H54 (cell line): ENCODE measurements around the gene AHI1.
"Not testable (repeated sequence)": the region's sequence is repeated elsewhere in the genome, so short reads cannot be mapped to it uniquely, and the experiment has no call there.

Source experiments
- DNase-seq: peaks from one replicate; pipeline ENCODE4 v3.0.0; 2011; ENCODE audit warnings: low spot score, mixed read lengths; ENCODE audit not compliant: insufficient read length
- FAIRE-seq: peaks from 3 replicates; lab custom pipeline; 2011; peaks lifted over from hg19 to GRCh38; lab: Jason Lieb, UNC
- POLR2A ChIP-seq: IDR thresholded peaks from 2 replicates; pipeline ENCODE4 v1.6.1; 2011; ENCODE audit warnings: low read depth, mild to moderate bottlenecking, low read length

AHI1 gene

DNA sequence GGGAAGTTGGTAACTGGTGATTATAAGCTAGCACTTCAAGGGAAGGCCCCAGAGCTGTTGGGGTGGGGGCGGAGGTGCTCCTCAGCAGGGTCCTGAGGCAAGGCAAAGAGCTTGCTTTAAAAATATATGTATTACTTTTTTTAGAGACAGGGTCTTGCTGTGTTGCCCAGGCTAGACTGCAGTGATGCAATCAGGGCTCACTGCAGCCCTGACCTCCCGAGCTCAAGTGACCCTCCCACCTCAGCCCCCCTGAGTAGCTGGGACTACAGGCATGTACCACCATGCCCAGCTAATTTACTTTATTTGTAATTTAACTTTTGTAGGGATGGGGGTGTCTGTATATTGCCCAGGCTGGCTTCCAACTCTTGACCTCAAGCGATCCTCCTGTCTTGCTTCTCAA lies 229.3 kb downstream of the AHI1 start:
- FAIRE-seq, result no peak
- no peak for TF ChIP-seq POLR2A
- no peak for DNase-seq

DNA sequence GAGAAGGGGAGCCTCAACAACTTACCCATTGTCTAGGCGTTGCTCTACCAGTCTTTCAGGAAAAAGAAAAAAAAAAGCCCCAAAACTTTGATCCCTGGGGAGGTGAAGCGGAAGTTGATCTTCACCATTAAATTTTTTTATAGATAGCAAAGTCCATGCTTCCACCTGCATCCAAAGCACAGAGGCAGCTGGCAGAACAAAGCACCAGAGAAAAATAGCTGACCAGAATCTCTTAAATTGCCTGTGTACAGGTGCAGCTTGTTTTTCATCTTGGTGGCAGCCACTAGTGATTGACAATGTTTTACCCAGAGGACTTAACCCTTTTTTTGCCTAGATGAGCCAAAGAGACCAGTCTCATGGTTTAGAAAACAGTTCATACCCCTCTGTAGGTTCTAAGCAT lies 230.5 kb downstream of the AHI1 start:
- FAIRE-seq, result no peak
- no peak for DNase-seq
- no peak for TF ChIP-seq POLR2A

DNA sequence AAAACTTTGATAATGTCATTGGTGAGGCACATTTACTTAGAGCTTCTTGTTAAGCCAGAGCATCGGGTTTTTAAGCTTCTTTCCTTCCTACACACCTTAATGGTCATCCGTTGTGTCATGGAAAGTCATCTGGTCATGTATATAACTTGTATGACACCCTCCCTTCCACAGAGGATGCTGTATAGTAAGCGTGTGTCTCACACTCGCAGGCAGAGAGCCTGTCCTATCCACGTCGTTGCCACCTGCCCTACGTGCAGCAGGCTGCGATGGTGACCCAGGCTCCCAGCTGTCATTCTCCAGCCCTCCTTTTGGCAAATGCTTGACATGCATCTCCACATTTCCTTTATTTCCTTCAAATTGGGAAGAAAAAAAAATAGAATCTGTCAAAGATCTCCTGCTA lies 230.9 kb downstream of the AHI1 start:
- no peak for FAIRE-seq
- no peak for TF ChIP-seq POLR2A
- no peak for DNase-seq

DNA sequence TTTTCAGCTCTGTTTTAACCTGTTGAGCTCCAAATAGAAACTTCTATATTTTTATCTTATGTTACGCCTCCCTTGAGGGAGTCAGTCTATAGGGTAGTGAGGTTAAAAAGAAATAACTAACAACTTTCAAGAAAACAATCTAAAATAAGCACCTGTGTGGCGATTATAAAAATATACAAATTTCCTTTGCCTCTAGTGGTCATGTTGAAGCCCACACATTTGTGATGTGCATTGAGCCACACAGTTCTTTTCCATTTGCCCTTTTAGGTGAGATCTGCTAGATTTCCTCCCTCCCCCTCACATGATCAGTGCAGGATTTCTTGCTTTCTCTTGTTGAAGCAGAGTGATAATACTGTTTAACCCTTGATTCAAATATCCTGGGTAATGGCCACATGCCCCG lies 232.3 kb downstream of the AHI1 start:
- DNase-seq, result no peak
- no peak for TF ChIP-seq POLR2A
- no peak for FAIRE-seq

DNA sequence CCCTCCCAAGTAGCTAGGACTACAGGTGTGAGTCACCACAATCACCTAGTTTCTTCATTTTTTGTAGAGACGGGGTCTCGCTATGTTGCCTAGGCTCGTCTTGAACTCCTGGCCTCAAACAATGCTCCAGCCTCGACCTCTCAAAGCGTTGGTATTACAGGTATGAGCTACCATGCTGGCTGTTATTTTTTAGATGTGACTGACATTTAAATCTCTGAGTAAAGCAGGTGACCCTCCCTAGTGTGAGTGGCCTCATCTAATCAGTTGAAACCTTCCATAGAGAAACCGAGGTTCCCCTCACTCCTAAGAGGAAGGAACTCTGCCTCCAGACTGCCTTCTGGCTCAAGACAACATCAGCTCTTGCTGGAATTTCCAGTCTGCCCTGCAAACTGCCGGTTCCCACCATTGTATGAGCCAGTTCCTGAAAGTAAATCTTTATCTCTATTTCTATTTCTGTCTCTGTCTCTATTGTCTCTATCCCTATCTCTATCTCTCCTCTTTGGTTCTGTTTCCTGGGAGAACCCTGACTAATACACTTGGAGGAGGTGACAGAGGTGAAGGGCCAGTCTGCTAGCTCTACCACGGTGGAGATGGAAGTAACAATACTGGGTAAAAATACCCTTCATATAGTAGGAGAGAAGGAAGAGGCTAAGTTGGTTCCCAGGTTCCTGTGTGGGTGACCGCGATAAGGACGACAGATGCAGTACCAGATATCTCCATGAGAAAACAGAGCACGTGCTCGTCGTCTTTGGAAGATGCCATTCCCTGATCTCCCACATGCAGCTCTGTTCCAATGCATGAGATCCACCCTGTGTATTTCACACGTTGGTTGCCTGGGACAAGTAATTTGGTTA lies 235.4 kb downstream of the AHI1 start:
- TF ChIP-seq POLR2A, result no peak
- FAIRE-seq (no peak), DNase-seq (no peak)

DNA sequence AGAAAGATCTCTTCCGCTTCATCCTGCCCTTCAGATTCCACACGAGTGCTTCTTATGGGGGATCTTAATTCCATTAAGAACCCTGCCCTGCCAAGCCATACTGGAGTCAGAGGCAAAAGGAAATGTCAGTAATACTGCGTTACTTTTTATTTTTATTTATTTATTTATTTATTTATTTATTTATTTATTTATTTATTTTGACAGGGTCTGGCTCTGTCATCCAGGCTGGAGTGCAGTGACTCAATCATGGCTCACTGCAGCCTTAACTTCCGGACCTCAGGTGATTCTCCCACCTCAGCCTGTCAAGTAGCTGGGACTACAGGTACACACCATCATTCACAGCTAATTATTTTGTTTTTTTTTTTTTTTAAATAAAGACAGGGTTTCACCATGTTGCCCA lies 236.9 kb downstream of the AHI1 start:
- no peak for FAIRE-seq
- no peak for DNase-seq
- TF ChIP-seq POLR2A, result no peak

DNA sequence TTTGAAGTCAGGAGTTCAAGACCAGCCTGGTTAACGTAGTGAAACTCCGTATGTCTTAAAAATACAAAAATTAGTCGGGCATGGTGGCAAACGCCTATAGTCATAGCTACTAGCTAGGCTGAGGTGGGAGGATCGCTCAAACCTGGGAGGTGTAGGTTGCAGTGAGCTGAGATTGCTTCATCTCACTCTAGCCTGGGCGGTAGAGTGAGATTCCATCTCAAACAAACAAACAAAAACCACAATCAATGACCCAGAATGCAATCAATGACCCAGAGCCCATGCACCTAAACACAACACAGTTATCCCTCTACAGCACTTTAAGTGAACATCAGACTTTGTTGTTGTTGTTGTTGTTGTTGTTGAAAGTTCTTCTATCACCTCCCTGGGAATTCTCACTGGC lies 238.6 kb downstream of the AHI1 start:
- TF ChIP-seq POLR2A, result no peak
- no peak for DNase-seq
- FAIRE-seq, result no peak

DNA sequence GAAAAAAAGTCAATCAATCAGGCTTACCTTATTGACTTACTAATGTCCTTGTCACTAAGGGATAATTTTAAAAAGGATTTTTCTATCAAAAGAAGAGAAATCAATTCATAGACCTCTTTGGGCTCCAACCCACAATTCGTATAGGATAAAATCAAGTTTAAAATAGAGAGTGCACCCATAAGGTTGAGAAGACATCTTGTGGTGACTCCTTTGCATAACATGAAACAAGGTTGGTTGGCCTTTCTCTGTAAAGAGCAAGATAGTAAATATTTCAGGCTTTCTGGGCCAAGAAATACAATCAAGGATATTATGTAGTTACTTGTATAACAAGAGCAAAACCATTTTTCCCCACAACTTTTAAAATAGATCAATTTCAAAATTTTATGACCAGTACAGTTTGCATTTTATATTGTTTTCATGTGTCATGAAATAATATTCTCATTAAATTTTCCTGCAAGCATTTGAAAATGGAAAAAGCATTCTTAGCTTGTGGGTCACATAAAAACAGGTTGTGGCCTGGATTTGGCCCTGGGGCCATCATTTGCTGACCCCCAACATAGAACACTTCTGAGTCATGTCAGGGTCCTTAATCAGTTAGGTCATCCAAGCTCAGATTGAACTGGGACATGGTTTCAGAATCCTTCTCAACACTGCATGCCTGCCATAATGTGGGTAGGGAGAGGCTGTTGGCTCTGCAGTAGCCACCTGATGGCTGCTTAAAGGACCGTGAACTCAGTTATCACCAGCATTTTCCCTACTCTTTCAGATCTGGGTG lies 239.7 kb downstream of the AHI1 start:
- no peak for TF ChIP-seq POLR2A
- DNase-seq (no peak), FAIRE-seq (no peak)

DNA sequence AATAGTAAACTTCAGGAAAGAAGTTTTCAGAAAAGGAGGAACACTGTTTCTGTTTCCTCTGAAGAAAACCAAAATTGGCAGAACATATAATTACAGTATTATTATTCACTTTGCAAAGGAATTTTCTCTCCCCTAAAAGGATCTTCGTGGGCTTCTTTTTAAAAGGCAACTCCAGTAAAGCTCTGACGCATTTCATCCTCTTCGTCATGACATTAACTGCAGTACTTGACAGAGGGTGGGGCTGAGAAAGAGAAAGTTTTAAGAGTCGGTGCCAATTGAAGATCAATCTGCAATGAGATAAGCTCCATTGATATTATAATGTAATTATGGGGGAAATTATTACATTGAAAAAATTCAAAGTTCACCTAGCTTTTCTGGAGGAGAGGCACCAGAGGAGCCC lies 240.7 kb downstream of the AHI1 start:
- no peak for DNase-seq
- FAIRE-seq, result no peak
- no peak for TF ChIP-seq POLR2A

DNA sequence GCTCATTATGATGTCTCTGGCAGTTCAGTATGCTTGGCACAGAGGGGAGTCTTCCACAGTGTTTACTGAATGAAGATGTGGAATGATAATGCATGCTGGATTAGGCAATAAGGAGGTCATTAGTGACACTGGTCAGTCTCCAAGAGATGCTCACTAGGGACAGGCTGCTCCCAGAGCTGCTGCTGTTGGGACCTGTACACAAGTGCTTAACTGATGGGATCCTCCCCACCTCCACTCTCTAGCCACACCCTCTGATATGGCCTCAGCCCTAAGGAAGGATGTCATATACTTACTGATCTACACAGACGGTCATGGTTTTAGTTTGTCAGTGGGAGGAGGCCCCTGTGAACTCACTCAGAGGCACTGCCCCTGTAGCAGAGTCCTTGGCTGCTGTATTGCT lies 243.1 kb downstream of the AHI1 start:
- TF ChIP-seq POLR2A, result no peak
- no peak for DNase-seq
- FAIRE-seq, result no peak

DNA sequence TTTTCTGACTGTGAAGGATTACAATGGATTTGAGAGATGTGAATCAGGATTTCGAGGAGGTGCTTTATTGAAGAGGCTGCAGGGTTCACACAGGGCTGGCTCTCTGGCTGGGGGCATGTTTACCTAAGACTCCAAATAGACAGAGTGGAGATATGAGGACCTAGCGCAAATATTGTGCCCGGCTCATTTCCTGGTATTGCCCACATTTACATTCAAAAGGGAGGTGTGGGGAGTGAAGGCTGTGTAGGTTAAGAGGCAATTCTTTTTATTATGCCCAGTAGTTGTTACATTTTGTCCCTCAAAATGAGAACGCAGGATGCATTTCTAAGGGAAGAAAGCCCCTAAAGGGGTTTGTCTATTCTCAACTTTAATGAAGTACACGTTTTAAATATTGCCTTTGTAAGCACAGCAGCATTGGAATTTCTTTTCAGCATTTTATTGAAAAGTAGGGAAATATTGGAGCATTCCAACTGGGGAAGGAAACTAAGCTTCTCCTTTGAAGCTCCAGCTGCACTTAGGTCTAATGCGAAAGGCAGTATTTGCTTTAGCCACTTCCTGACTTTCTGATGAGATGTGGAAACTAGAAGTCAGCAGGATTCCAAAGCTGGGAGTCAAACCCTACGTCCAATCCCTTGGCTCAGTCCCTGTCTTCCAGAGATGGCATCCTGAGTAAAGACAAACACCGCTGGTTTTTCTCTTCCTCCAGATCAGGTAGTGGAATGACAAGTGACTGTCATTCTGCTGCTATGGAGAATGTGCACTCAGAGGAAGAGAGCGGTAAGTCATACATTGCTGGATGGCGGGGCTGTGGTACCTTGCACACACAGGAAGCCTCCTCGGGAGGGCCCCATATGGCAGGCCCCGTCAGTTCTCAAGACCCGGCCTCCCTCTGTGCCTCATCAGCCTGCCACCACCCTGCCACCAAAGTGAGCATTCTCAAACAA lies 245.8 kb downstream of the AHI1 start:
- DNase-seq (no peak), FAIRE-seq (no peak)
- no peak for TF ChIP-seq POLR2A

DNA sequence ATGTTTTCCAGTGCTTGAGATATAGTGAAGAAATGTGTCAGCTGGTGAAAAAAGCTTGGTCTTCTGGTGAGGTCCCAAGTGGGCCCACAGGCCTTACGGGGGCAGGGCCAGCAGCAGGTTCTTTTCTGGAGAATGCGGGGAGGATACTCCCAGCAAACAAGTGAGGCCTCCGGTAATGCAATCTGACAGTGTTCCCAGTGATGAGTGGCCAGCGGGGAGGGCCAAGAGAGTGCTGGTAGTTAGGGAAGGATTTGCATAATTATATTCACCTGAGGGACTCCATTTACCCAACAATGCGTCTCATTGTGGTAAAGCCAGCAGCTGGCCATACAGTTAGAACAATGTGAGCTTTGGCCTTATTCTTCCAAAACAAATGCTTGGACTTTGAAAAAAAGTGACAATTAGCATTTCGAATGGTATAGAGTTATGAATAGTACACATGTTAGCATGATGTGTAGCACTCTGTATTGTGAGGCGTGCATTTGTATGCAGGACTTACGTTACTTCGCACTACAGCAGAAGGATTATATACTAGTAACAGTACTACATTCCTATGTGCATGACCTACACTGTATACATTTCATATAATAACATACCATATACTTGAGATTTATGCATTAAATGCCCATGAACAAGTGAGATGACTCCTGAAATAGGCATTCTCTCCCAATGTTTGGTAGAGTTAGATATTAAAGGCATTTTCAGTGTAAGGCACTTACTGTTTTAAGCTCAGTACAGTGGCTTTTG lies 246.6 kb downstream of the AHI1 start:
- no peak for FAIRE-seq
- no peak for TF ChIP-seq POLR2A
- DNase-seq, result no peak

DNA sequence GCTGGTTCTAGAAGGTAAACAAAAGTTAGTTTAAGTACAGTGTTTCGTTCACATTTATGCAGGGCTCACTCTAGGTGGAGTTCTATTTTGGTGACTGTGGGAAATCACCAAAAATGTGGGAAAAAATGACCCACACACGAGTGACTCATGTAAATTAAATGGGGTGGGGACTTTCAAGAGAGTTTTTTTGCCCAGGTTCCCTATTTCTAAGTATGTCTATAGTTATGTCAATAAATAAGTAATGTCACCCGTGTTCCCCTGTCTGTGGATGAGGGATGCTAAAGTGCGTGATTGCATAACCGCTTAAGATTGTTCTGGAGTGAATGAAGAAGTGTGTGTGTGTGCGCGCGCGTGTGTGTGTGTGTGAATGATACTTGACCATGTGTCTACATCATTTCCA lies 247.3 kb downstream of the AHI1 start:
- no peak for TF ChIP-seq POLR2A
- DNase-seq, result no peak
- FAIRE-seq, result no peak

DNA sequence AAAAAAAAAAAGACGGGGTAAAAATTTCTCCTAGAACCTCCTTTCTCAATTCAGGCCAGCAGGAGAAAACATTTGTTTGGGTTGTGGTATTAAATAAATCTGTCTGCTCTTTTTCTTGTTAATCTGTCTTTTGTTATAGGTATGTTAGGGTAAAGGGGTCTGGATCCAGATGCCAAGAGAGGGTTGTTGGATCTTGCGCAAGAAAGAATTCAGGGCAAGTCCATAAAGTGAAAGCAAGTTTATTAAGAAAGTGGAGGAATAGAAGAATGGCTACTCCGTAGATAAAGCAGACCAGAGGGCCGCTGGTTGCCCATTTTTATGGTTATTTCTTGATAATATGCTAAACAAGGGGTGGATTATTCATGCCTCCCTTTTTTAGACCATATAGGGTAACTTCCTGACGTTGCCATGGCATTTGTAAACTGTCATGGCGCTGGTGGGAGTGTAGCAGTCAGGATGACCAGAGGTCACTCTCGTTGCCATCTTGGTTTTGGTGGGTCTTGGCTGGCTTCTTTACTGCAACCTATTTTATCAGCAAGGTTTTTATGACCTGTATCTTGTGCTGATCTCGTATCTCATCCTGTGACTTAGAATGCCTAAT lies 251.0 kb downstream of the AHI1 start:
- DNase-seq, FAIRE-seq: not testable (repeated sequence)
